ENCODE data around the gene IKBIP. TPM values are rescaled to one million over a fixed set of nuclear protein-coding genes. Genes with fewer than 3 reads are reported as not detected.
"Not testable (repeated sequence)": the region's sequence is repeated elsewhere in the genome, so short reads cannot be mapped to it uniquely, and the experiment has no call there.

Gene IKBIP
- total RNA-seq, 2 donors from 2014 or later = 17.5 to 25.9 TPM

GRCh38 chr12:98642801-98643200 is 1.8 kb downstream of the IKBIP start:
- DNase-seq (ENCODE audit: low spot score) = not testable (repeated sequence)
- intact Hi-C loops (cut with DNase I) = loop anchor here (10.0 kb wide), 1 partner anchor 48 kb away; the partner anchor contains the start of gene SLC25A3 (in 2 of the 2)

GRCh38 chr12:98639491-98639890 is 5.1 kb downstream of the IKBIP start:
- DNase-seq (ENCODE audit: low spot score) = no peak
- intact Hi-C loops (cut with DNase I) = no loop called here

- intact Hi-C loops (cut with DNase I) = no loop called here
- DNase-seq (ENCODE audit: low spot score) = no peak
Measured at GRCh38 chr12:98638009-98638408, 6.6 kb downstream of the IKBIP start.

DNA sequence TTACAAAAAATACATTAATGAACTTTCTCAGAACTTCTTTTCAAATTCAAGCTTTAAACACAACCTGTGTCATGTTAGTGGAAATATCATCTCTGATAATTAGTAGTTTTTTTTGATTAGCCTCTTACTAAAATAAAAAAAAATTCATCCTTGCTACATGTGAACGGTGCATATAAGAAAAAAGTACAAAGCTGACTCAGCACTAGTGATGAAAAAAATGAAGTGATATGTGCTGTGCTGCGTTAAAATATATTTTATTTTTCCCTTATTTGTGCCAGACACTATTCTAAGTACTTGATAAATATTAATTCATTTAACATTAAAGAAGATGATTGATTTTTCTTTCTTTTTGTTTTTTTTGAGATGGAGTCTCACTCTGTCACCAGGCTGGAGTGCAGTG is 7.5 kb downstream of the IKBIP start:
- intact Hi-C loops (cut with DNase I) = no loop called here
- no peak for DNase-seq (ENCODE audit: low spot score)

GRCh38 chr12:98635657-98636323 is 8.8 kb downstream of the IKBIP start:
- no peak for DNase-seq (ENCODE audit: low spot score)
- intact Hi-C loops (cut with DNase I) = no loop called here

DNA sequence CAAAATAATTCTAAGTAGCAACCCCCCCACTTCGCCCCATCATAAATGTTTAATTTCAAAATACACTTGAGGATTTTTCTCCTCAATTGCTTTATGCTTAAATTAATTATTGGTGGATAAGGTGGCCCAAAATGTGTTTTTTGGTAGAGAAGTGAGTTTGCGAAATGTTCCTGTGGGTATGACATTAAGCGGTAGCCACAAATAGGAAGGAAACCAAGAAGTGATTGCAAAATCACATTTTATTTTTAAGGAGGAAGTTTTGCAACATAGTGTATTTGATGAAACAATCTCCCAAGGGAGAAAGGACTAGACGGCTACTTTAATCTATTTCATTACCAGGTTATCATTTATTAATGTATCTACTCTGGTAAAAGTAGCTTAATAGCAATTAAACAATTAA is 25.6 kb downstream of the IKBIP start:
- no peak for DNase-seq (ENCODE audit: low spot score)
- intact Hi-C loops (cut with DNase I) = no loop called here

DNA sequence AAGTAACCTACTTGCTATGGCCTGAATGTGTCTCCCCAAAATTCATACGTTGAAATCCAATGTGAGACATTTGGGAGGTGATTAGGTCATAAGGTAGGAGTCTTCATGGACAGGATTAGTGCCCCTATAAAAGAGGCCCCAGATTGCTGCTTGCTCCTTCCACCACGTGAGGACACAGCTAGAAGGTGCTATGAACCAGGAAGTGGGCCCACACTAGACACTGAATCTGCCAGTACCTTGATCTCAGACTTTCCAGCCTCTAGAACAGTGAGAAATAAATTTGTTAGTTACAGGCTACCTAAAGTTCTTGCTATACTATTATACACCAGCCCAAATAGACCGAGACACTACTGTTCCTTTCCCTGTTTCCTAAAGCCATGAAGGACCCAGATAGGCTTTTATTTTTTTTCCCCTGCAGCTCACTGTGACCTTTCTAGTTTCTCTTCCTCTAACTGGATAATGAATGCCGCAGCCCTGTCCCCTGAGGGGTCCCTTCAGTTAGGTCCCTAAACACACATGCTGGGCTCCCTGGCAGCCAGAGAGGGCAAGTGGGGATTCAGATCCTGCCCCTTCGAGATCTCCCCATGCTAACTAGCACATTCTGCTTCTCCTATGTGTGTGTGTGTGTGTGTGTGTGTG is 31.8 kb downstream of the IKBIP start:
- intact Hi-C loops (cut with DNase I) = no loop called here
- no peak for DNase-seq (ENCODE audit: low spot score)

- intact Hi-C loops (cut with DNase I) = no loop called here
- DNase-seq (ENCODE audit: low spot score) = no peak
Measured at GRCh38 chr12:98610596-98610995, 34.0 kb downstream of the IKBIP start.

GRCh38 chr12:98606359-98606988 is 38.1 kb downstream of the IKBIP start:
- DNase-seq (ENCODE audit: low spot score) = no peak
- intact Hi-C loops (cut with DNase I) = no loop called here

DNA sequence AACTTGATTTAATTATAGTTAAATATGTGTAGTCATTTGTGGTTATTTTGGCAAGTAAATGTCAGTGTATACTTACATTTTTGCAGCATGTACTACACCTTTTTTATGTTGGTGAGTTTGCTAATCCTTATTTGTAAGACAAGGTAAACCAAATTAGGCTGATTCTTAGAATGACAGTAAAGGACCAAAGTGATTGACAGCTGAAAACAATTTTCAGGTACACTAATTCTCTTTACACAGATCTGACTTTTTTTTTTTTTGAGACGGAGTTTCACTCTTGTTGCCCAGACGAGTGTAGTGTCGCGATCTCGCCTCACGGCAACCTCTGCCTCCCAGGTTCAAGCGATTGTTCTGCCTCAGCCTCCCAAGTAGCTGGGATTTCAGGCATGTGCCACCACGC is 42.7 kb downstream of the IKBIP start:
- no peak for DNase-seq (ENCODE audit: low spot score)
- intact Hi-C loops (cut with DNase I) = no loop called here

DNA sequence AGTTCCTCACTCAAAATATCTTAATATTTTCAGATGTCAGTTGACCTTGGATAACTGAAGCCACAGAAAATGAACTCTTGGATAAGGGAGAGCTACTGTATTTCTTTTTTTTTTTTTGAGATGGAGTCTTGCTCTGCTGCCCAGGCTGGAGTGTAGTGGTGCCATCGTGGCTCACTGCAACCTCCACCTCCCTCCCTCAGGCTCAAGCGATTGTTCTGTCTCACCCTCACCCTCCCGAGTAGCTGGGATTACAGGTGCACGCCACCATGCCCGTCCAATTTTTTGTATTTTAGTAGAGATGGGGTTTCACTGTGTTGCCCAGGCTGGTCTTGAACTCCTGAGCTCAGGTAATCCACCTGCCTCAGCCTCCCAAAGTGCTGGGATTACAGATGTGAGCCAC is 47.3 kb downstream of the IKBIP start:
- not testable (repeated sequence) for DNase-seq (ENCODE audit: low spot score)
- intact Hi-C loops (cut with DNase I) = loop anchor here (10.0 kb wide), 1 partner anchor 47 kb away; the partner anchor contains the start of genes APAF1 (in 2 of the 2) and IKBIP (in 2 of the 2)

DNA sequence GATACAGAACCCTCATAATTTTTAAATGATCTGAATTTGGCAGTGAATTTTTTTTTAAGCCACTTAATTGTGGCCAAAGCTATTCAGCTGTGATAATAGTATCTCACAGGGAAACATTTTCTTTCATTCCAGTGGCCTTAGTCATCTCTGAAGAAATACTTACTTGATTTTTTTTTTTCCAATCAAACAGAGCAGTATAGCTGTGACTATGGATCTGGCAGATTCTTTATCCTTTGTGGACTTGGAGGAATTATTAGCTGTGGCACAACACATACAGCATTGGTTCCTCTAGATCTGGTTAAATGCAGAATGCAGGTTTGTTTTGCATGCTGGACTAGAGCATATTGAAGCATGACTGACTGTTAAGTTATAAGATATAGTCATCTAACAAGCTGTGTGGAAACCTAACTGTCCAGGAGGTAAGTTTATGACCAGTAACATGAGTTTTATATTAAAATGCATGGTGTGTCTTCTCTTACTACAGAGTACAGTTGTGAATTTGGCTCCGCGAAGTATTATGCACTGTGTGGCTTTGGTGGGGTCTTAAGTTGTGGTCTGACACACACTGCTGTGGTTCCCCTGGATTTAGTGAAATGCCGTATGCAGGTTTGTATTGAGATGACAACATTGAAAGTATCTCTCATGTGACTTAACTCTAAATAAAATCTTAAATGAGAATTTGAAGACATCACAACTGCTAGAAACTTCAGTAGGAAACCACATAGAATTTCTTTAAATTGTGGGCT is 49.2 kb downstream of the IKBIP start:
- no peak for DNase-seq (ENCODE audit: low spot score)
- intact Hi-C loops (cut with DNase I) = loop anchor here (10.0 kb wide), 1 partner anchor 49 kb away; the partner anchor contains the start of genes APAF1 (in 2 of the 2) and IKBIP (in 2 of the 2)

DNA sequence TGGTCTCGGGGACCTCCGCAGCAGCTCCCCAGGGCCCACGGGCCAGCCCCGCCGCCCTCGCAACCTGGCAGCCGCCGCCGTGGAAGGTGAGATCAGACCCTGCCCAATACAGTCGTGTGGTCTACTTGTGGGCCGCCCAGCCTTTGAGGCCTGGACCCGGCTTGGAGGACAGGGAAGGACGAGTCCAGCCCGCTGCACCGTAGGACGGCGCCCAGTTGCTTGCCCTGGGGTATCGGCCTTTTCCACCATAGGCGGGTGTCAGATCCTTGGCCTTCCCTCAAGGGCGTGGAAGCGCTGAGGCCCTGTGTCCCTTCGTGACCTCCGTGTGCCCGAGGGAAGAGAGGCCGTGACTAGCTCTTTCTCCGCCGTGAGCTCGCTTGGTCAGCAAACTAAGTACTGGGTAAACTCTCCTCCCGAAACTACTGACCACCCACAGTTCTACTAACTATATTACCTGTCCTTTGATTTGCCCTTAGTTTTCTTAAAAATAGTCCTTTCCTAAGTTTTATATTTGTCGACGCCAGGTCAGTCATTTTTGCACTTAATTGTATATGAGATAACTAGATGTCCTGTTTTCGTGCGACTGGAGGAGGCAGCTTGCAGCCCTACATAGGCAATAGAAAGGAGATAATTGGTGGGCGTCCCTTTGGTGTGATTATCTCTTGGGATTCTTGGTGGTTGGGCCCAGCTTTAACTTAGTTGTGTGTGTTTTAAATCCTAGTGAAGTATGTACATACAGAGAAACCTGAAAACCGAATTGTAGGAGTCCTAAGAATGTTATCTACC is 50.3 kb downstream of the IKBIP start:
- DNase-seq (ENCODE audit: low spot score) = peak; percentile 88
- intact Hi-C loops (cut with DNase I) = loop anchor here (10.0 kb wide), 1 partner anchor 51 kb away; the partner anchor contains the start of genes APAF1 (in 2 of the 2) and IKBIP (in 2 of the 2)

DNA sequence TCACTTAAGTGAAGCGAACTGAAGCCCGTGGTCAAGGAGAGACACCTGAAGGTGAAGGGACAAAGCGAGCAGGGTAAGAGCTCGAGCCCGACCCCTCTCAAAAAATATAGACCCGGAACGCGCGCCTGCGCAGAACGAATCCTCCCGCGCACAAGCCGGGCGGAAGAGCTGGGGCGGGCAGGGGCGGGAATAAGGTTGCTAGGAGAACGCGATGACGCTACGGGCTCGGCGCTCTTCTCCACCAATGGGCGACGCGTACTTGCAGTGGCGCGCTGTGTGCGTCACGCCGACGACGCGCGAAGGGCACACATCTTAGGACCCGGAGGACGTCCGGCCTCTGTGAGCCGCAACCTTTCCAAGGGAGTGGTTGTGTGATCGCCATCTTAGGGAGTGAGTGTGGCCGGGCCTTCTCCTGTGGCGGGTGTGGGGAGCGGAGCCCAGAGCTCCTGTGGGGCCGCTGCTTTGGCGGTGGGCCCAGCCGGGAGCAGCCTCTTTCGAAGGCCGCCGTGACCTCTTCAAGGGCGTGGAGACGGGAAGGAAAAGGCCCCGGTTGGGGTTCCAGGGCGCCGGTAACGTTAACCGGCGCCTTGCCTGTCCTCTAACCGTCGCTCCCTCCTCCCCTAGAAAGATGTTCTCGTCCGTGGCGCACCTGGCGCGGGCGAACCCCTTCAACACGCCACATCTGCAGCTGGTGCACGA is 51.1 kb downstream of the IKBIP start, which contains the start of gene SLC25A3:
SLC25A3 (plus strand) TSS at position 336 of the 699 bp plus-strand sequence; CDS start at position 629, 293 bp downstream.
- DNase-seq (ENCODE audit: low spot score) = peak; percentile 99
- intact Hi-C loops (cut with DNase I) = loop anchor here (10.0 kb wide), 1 partner anchor 51 kb away; the partner anchor contains the start of genes APAF1 (in 2 of the 2) and IKBIP (in 2 of the 2)

DNA sequence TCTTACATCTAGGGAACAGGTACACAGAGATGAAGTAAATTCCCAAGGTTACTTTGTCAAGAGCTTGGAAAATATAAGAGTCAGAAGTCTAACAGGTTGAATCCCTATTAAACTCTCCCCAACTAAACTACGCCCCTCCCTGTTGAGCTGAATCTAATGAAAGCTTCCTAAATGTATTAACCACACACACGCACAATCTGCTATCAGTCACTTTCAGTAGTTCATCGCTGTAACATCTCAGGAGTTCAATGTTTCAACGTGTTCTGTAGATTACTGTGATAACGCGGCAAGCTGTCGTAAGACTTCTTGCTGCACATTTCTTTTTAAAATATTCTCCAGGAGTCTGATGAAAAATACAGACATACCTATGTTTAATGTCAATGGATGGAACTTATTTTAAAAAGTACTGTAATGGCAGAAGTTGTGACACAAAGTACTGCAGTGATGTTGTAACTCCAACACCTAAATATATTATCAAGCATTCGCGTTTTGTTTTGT is 51.7 kb downstream of the IKBIP start:
- no peak for DNase-seq (ENCODE audit: low spot score)

GRCh38 chr12:98591209-98591608 is 53.4 kb downstream of the IKBIP start:
- peak; percentile 81 for DNase-seq (ENCODE audit: low spot score)
- intact Hi-C loops (cut with DNase I) = loop anchor here (10.0 kb wide), 1 partner anchor 54 kb away; the partner anchor contains the start of genes APAF1 (in 2 of the 2) and IKBIP (in 2 of the 2)

More for the DNA sequence above, 51.7 kb downstream of the IKBIP start:
- intact Hi-C loops (cut with DNase I) = loop anchor here (10.0 kb wide), 1 partner anchor 52 kb away; the partner anchor contains the start of genes APAF1 (in 2 of the 2) and IKBIP (in 2 of the 2)

DNA sequence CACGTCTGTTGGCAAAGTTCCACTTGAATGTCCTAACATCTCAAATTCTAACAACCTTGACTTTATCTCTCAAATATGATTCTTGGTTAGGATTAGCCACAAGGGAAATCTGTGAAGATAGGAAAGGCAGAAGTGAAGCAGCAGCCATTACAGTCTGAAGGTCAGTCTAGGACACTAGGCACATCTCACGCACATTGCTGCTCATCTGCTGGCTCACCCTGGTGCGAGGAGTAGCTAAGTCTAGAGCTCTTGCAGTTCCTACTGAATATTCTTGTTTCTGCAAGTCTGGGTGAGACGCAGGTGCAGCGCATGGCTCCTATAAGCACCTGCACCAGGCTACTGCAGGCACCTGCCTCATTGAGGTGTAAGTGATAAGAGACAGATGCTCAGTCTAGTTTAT is 57.5 kb downstream of the IKBIP start:
- intact Hi-C loops (cut with DNase I) = no loop called here
- DNase-seq (ENCODE audit: low spot score) = no peak
